AG09319 (cell line): ENCODE data around the gene SH2D6.
"Not testable (repeated sequence)": the region's sequence is repeated elsewhere in the genome, so short reads cannot be mapped to it uniquely, and the experiment has no call there.

ENCODE experiments used
- DNase-seq: peaks from one replicate; pipeline ENCODE4 v3.0.0-alpha.2; 2010; ENCODE audit warnings: low read depth; ENCODE audit errors: extremely low read depth
- CTCF ChIP-seq: IDR thresholded peaks from 2 replicates; pipeline ENCODE4 v1.5.1; 2011; ENCODE audit warnings: low read depth, mild to moderate bottlenecking, inconsistent platforms, low read length, moderate library complexity

Gene SH2D6

DNA sequence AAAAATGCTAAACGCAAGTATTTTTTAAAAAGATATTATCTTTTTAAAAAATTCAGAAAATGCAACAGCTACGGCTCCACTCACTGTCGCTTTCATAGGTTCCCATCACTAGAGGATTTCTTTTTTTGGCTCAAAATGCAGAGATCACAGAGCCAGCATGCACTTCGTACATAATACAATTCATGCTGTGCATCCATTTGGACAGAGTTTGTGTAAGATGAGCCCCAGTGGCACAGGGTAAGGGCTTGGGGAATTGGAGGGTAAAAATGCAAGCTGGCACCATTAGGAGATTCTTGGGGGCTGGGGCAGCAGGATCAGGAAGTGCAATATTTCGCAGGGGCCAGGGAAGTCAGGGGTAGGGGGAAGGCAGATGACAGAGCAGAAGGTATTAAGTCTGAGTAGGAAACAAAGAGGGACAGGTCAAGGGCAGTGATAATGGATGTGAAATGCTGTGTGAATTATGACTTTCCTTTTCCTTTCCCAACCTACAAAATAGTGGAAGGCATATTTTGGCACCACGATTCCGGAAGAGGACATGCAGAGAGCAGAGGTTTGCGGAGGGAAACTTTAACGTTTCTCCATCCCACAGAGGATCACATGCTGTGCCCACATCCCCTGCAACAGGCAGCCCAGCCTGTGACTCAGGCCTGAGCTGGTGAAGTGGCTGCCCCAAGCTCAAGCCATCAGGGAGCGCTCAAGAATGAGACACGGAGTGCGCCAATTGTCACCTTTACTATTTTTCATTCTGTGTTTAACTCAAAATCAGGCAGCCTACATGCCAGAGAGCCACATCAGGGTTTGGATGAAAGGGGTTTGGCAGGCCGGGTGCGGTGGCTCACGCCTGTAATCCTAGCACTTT, 13.1 kb upstream of the SH2D6 start:
- TF ChIP-seq CTCF: no peak
- no peak for DNase-seq

DNA sequence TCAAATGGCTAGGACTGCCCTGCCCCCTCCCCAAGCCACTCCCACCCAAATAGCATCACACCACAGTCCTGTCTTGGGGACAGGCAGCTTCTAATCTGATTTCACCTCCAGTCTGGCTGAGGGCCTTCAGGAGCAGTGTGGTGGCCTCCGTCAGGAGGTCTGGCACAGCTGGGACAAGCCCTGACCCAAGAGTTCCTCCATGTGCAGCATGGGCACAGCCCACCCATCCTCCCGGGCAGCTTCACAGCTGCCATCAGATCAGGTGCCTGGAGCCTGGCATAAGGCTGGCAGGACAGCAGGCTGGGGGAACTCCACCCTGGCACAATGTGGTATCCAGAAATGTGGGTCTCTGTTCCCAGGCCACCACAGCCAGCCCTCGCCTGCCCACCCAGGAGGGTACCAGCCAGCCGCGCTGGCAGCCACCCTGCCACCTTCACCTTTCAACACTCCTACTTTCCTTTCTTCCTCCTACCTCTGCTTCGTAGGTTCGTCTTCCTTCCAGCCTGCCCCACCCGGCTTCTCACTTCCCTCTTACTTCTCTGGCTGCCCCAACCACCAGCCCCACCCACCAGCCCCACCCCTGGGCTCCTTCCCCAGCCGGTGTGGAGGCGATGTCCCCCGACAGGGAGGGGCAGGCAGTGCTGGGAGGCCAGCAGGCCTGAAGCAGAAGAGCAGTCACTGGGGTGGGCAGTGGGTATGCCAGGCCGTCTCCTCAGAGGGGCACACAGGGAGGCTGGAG, 8.5 kb upstream of the SH2D6 start, which contains the start of gene CAPG:
CAPG (minus strand) TSS at position 522 of the 739 bp plus-strand sequence. CDS start 8,221 bp downstream, outside the sequence.
- DNase-seq: no peak
- TF ChIP-seq CTCF: no peak

- no peak for TF ChIP-seq CTCF
- DNase-seq: no peak
Measured at GRCh38 chr2:85410584-85411404, 7.7 kb upstream of the SH2D6 start.

DNA sequence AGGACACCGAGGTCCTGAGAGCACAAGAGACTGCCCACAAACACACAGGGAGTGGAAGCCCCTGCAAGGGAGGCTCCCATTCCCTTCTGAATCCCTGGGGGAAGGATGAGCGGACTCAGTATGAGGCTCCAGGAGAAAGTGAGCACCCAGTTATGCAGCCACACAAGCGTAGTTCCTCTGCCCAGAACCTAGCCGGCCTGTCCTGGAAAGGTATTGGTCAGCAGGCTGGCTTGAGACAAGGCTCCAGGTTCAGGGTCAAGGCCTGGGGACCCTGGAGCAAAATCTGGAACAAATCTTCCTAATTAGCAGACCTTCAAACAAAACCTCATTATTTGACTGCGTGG, 7.1 kb upstream of the SH2D6 start:
- TF ChIP-seq CTCF: no peak
- no peak for DNase-seq

DNA sequence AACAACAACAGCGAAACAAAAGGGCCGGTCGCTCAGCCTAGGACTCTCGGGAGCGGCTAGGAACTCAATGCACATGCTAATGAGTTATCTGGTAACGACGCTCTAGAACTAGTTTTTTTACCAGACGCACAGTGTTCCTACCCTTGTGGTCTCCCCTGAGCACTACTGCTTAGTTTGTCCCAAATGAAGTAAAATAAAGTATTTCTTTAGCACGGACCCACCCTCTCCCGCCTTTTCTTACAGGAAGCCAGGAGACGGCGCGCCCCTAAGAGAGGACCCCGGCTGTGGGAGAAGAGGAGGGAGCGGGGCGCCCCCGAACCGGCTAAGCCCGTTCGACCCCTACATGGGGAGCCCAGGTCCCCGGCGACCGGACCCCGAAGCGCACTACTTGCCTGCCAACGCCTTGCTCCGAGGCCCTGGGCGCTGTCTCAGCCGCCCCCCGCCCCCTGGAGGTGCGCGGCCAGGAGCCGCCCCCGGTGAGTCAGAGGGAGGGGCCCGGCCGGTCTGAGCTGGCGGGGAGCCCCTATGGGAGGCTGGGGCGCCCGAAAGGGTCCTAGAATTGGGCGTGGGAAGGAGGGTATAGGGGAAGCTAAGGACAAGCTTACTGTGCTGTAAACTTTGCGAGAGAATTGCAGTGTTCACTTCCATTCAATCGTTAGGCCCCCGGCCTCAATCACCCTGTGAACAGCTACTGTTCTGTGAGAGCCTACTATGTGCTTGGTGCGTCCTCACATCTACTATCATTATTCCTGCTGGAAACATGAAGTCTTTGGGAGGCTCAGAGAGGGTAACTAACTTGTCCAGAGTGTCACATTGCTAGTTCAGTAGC, 4.7 kb upstream of the SH2D6 start:
- DNase-seq: no peak
- TF ChIP-seq CTCF: no peak; the same call in 1 of the 2 replicates

DNA sequence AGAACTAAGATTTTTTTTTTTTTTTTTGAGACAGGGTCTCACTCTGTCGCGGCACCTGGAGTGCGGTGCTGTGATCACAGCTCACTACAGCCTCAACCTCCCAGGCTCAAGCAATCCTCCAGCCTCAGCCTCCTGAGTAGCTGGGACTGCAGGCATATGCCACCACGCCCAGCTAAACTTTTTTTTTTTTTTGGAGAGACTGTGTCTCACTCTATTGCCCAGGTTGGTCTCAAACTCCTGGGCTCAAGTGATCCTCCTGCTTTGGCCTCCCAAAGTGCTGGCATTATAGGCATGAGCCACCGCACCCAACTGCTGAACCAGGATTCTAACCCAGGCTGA, 4.1 kb upstream of the SH2D6 start:
- DNase-seq: not testable (repeated sequence)
